Measurements from ENCODE around the gene SERPINA6.

Gene SERPINA6

GRCh38 chr14:94330432-94330831, 7.3 kb upstream of the SERPINA6 start:
- H3K27me3 ChIP-seq (ENCODE audit: insufficient read depth, low read length, poor library complexity): no peaks in the 10 kb centered on the region
- no peak overlapping the region for H2AFZ ChIP-seq (ENCODE audit: low read depth, low read length)
- DNase-seq: no peak
- H3K79me2 ChIP-seq (ENCODE audit: insufficient read depth, low read length): no peaks in the 10 kb centered on the region
- no peaks in the 10 kb centered on the region for H3K9me3 ChIP-seq (ENCODE audit: insufficient read depth, low read length, severe bottlenecking)
- H4K20me1 ChIP-seq (ENCODE audit: insufficient read depth, low read length): no peaks in the 10 kb centered on the region
- H3K4me1 ChIP-seq (ENCODE audit: insufficient read depth, low read length): no peaks in the 10 kb centered on the region
- H3K27ac ChIP-seq (ENCODE audit: low read length): no peak overlapping the region
- no peak overlapping the region for H3K4me3 ChIP-seq (ENCODE audit: low read depth in 1 of 2, low read length in 2 of 2)
- no peaks in the 10 kb centered on the region for H3K36me3 ChIP-seq (ENCODE audit: insufficient read depth, low read length)
- H3K4me2 ChIP-seq (ENCODE audit: insufficient read depth, low read length): no peak overlapping the region
- H3K9ac ChIP-seq (ENCODE audit: low read depth, low read length): no peak overlapping the region
- TF ChIP-seq CTCF (IDR thresholded peaks at IDR 0.05; ENCODE audit: borderline replicate concordance, extremely low read depth, low read length, poor library complexity, severe bottlenecking): no peak
- no peak for TF ChIP-seq EZH2 (IDR thresholded peaks at IDR 0.05; ENCODE audit: borderline replicate concordance, low read depth, low read length, severe bottlenecking)
- no peak for ATAC-seq (ENCODE audit: insufficient read depth, low read depth)

- Histone ChIP-seq H3K4me2 (ENCODE audit: insufficient read depth, low read length) (no peak overlapping the region), H3K9ac (ENCODE audit: low read depth, low read length) (no peak overlapping the region), H3K4me3 (ENCODE audit: low read depth in 1 of 2, low read length in 2 of 2) (no peak overlapping the region), H3K79me2 (ENCODE audit: insufficient read depth, low read length) (no peaks in the 10 kb centered on the region), H3K27me3 (ENCODE audit: insufficient read depth, low read length, poor library complexity) (no peaks in the 10 kb centered on the region), H3K4me1 (ENCODE audit: insufficient read depth, low read length) (no peaks in the 10 kb centered on the region), H4K20me1 (ENCODE audit: insufficient read depth, low read length) (no peaks in the 10 kb centered on the region), H3K9me3 (ENCODE audit: insufficient read depth, low read length, severe bottlenecking) (no peaks in the 10 kb centered on the region), H3K27ac (ENCODE audit: low read length) (no peak overlapping the region), H3K36me3 (ENCODE audit: insufficient read depth, low read length) (no peaks in the 10 kb centered on the region), H2AFZ (ENCODE audit: low read depth, low read length) (no peak overlapping the region)
- DNase-seq (no peak), ATAC-seq (ENCODE audit: insufficient read depth, low read depth) (no peak)
- TF ChIP-seq EZH2 (IDR thresholded peaks at IDR 0.05; ENCODE audit: borderline replicate concordance, low read depth, low read length, severe bottlenecking) (no peak), CTCF (IDR thresholded peaks at IDR 0.05; ENCODE audit: borderline replicate concordance, extremely low read depth, low read length, poor library complexity, severe bottlenecking) (no peak)
Measured at GRCh38 chr14:94329857-94330256, 6.7 kb upstream of the SERPINA6 start.

- Histone ChIP-seq H2AFZ (ENCODE audit: low read depth, low read length) (no peak overlapping the region), H3K36me3 (ENCODE audit: insufficient read depth, low read length) (no peaks in the 10 kb centered on the region), H4K20me1 (ENCODE audit: insufficient read depth, low read length) (no peaks in the 10 kb centered on the region), H3K4me3 (ENCODE audit: low read depth in 1 of 2, low read length in 2 of 2) (no peak overlapping the region), H3K4me2 (ENCODE audit: insufficient read depth, low read length) (no peak overlapping the region), H3K4me1 (ENCODE audit: insufficient read depth, low read length) (no peaks in the 10 kb centered on the region), H3K27ac (ENCODE audit: low read length) (no peak overlapping the region), H3K79me2 (ENCODE audit: insufficient read depth, low read length) (no peaks in the 10 kb centered on the region), H3K9ac (ENCODE audit: low read depth, low read length) (no peak overlapping the region), H3K27me3 (ENCODE audit: insufficient read depth, low read length, poor library complexity) (no peaks in the 10 kb centered on the region), H3K9me3 (ENCODE audit: insufficient read depth, low read length, severe bottlenecking) (no peaks in the 10 kb centered on the region)
- no peak for ATAC-seq (ENCODE audit: insufficient read depth, low read depth)
- TF ChIP-seq EZH2 (IDR thresholded peaks at IDR 0.05; ENCODE audit: borderline replicate concordance, low read depth, low read length, severe bottlenecking) (no peak), CTCF (IDR thresholded peaks at IDR 0.05; ENCODE audit: borderline replicate concordance, extremely low read depth, low read length, poor library complexity, severe bottlenecking) (no peak)
- DNase-seq: no peak
Measured at GRCh38 chr14:94328196-94328595, 5.1 kb upstream of the SERPINA6 start.

Data from DND-41 (cell line).